Activated T-helper 1 cell treated with Interleukin-2 at 50 U/mL for 16 hours (primary cell): Measurements from ENCODE around the gene MAFG.

ENCODE experiments used
- DNase-seq: peaks from one replicate; pipeline ENCODE4 v3.0.0-alpha.2; 2020; ENCODE audit warnings: low read depth

The MAFG gene

GRCh38 chr17:81909966-81910839, 17.3 kb downstream of the MAFG start:
- no peak for DNase-seq

- DNase-seq: no peak
Observed at GRCh38 chr17:81909231-81909630, 18.3 kb downstream of the MAFG start.

- DNase-seq: no peak
Observed at GRCh38 chr17:81908793-81909192, 18.7 kb downstream of the MAFG start.

- DNase-seq: no peak
Observed at GRCh38 chr17:81907219-81908145, 20.1 kb downstream of the MAFG start.

DNA sequence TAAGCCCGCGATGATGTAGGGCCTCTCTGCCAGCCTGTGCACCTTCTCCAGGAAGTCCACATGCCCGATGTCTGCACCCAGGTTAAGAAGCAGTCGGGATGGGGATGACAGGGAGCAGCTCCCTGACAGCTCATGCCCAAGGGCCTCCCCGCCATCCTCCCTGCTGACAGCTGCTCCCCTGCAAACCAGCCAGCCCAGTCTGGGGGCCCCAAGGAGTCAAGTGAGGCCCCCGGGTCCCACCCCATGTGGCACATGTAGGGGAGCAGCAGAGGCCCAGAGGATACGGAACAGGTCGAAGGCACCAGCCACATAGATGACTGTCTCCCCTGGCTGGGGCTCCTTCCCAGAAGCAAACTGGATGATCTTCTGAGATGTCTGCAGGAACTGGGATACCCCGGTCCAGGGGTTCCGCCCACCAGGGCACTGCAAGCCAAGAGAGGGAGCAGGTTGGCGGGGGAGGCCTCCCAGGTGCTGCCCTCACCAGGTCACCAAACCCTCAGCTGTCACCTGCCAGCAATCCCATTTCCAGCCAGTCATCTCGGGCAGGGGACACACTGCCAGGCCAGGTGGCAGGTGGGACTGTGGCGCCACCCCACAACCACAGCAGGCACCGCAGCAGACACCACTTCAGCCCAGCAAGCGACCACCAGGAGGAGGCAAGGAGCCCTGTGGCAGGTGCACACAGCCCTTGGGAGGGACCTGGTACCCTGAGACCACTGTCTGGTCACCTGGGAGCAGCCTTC, 20.9 kb downstream of the MAFG start:
- no peak for DNase-seq

DNA sequence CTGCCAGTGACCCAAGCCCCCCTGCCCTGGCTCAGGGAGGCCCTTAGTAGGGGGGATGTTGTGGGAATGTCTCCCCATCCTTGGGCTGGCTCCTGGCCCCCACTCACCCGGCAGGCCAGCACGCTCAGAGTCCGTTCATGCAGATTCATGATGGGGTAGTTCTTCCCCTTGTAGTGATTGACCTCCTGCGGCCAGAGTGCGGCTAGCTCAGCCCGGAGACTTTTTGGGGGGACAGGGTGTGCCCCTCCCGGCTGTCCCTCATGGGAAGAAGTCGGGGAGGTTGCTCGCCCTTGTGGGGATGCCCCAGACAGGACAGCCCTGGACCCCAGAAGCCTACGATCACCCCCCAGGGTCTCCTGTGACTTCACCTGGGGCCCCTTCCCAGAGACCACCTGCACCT, 21.5 kb downstream of the MAFG start:
- DNase-seq: no peak

GRCh38 chr17:81905424-81905875, 22.1 kb downstream of the MAFG start:
- DNase-seq: no peak

- DNase-seq: no peak
Observed at GRCh38 chr17:81904600-81905423, 22.7 kb downstream of the MAFG start.

DNA sequence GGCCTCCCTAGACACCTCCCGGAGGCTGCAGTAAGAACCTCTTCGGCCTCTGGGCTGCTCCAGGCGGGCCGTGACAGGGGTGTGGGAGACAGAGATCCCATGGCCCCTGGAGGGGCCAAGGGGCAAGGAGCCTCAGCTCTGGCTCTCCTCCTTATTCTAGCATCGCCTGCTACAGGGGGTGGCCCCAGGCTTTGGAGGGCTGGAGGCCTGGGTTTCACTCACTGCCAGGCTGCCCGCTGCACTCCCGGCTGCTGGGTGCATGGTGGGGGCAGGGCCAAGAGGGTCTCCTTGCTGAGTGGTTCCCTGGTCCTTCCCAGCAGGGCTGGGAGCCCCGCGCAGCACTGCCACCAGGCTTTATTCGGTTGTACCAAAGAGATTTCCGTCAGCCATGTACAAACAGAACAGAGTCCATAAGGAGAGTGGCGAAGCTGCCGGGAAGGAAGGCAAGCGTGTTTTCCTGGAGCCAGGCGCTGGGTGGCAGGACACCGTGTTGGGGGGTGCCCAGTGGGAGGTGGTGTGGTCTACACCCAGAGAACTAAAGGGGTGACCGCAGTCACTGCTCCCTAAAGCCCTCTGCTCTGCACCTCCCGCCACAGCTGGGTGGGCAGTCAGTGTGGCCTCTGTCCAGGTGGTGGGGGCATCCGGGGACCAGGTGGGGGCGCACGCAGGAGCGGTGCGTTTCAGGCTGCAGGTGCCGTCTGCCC, 23.5 kb downstream of the MAFG start:
- no peak for DNase-seq

GRCh38 chr17:81903415-81903831, 24.1 kb downstream of the MAFG start:
- DNase-seq: no peak

- no peak for DNase-seq
Observed at GRCh38 chr17:81902653-81903414, 24.7 kb downstream of the MAFG start.

- DNase-seq: no peak
Observed at GRCh38 chr17:81902023-81902652, 25.4 kb downstream of the MAFG start, which contains the start of gene NPB. TSS of gene NPB (plus strand) at chr17:81902238. CDS start at chr17:81902278, 40 bp downstream.

- no peak for DNase-seq
Observed at GRCh38 chr17:81901167-81902022, 26.1 kb downstream of the MAFG start.

DNA sequence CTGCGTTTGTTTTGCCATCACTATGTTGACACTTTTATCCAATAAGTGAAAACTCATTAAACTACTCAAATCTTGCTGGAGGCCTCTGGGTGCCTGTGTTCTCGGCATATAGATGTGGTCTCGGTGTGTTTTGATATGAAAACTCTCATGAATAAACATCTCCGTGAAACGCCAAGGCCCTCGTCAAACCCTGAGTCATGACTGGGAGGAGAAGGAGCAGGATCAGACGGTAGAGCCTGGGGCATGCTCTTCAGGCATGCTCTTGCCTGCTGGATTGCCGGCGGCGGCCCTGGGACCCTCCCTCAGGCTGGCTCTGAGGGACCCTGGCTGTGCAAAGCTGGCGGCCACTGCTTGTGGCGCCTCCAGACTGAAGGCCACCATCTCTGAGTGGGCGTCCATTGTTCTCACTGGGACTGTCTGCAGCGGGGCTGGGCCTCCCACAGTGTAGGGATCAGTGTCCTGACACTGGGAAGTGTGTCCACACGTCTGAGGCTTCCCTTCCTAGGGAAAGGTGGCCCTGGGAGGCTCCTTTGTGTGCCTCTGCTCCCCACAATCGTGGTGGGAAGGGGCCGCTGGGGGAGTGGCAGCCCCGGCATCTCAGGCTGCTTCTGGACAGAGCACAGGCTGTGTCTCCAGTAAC, 27.2 kb downstream of the MAFG start:
- no peak for DNase-seq

DNA sequence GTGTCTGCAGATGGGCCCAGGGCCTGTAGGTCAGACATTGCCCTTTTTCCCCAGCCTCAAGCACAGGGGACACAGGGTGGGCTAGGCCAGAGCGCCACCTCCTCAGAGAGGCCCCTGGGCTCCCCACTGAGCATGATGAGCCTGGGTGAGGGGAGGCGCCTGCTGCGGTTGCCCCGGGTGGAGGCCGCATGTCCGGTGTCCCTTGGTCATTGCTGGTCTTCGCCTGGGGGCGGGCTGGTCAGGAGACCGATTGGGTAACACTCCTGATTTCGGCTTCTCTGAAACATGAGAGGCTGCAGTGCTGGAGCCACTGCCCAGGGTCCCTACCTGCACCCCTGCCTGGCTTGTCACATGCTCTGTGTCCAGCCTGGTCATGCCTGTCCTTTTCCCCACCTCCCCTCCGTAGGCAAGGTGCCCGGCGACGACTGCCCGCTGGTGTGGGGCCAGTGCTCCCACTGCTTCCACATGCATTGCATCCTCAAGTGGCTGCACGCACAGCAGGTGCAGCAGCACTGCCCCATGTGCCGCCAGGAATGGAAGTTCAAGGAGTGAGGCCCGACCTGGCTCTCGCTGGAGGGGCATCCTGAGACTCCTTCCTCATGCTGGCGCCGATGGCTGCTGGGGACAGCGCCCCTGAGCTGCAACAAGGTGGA, 27.9 kb downstream of the MAFG start:
- no peak for DNase-seq

DNA sequence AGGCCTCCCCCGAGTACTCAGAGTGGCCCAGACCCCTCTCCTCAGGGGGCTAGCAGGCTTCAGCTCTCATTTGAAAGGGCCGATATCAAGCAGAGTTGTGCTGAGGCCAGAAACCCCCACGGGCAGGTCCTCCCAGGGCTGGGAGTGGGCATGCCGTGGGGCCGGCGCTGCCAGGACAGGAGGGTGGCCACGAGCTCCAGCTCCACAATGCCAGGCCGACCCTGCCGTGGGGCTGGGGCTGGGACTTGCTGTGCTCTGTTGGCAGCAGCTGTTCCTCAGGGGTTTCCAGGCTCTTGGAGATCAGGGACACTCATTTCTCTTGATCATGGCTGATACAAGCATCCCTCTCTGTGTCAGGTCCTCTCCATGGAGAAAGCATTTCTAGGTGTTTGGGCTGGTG, 28.6 kb downstream of the MAFG start:
- DNase-seq: no peak
